Activated gamma-delta T cell treated with Interleukin-2 at 50 U/mL for 16 hours (primary cell): ENCODE measurements around the gene ESR2.
"Not testable (repeated sequence)": the region's sequence is repeated elsewhere in the genome, so short reads cannot be mapped to it uniquely, and the experiment has no call there.

Source experiments
- DNase-seq: peaks from one replicate; pipeline ENCODE4 v3.0.0-alpha.2; 2020

The ESR2 gene

GRCh38 chr14:64293976-64294671 lies at the start of gene ESR2:
Gene ESR2 (minus strand): TSS chr14:64294371. CDS start chr14:64282985, 11,386 bp downstream.
- peak; percentile 8 for DNase-seq

- DNase-seq = no peak
Observed at GRCh38 chr14:64340560-64341196, 46.5 kb upstream of the ESR2 start.

- peak; percentile 83 for DNase-seq
Observed at GRCh38 chr14:64338616-64339316, 44.6 kb upstream of the ESR2 start.

- no peak for DNase-seq
Observed at GRCh38 chr14:64337888-64338615, 43.9 kb upstream of the ESR2 start.

DNA sequence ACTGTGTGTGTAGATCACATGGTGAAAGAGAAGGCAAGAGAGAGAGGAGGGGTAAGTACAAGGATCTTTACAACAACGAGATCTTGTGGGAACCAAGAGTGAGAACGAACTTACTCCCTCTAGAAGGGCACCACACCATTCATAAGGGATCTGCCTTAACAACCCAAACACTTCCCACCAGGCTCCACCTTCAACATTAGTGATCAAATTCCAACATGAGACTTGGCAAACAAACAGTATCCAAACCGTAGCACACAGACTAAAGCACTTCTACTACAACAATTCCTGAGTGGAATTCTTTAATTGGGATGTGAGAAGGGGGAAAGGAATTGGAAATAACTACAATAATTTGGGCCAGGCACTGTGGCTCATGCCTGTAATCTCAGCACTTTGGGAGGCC lies 35.0 kb upstream of the ESR2 start:
- DNase-seq = no peak

- no peak for DNase-seq
Observed at GRCh38 chr14:64326502-64326901, 32.3 kb upstream of the ESR2 start.

- no peak for DNase-seq
Observed at GRCh38 chr14:64324895-64325294, 30.7 kb upstream of the ESR2 start.

DNA sequence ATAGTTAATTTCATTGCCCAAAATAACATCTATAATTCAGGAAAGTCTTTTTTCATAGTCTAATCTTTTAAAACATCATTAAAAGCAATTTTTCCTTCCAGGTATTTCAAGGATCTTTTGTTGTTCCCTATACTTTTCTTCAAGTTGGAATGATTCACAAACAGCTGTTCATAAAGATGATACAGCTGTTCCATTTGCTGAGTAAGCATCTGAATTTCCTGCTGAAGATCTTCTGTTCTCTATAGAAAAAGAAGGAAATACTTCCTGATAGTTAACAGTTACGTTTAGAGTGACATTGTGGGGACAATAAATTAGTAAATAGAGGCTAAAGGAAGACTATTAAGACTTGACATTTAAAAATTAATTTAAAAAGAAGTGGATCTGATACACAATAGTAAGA lies 30.3 kb upstream of the ESR2 start:
- DNase-seq = no peak

- DNase-seq = not testable (repeated sequence)
Observed at GRCh38 chr14:64320362-64320761, 26.2 kb upstream of the ESR2 start.

DNA sequence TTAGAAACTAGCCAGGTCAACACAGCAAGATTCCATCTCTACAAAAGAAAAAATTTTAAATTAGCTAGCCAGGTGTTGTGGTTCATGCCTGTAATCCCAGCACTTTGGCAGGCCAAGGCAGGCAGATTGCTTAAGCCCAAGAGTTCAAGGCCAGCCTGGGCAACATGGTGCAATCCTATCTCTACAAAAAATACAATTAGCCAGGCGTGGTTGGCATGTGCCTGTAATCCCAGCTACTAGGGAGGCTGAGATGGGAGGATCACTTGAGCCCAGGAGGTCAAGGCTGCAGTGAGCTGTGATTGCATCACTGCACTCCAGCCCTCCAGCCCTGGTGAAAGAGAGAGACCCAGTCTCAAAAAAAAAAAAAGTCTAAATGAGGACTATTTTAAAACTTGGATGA lies 24.5 kb upstream of the ESR2 start:
- not testable (repeated sequence) for DNase-seq

GRCh38 chr14:64303471-64303917 lies 9.3 kb upstream of the ESR2 start:
- no peak for DNase-seq

DNA sequence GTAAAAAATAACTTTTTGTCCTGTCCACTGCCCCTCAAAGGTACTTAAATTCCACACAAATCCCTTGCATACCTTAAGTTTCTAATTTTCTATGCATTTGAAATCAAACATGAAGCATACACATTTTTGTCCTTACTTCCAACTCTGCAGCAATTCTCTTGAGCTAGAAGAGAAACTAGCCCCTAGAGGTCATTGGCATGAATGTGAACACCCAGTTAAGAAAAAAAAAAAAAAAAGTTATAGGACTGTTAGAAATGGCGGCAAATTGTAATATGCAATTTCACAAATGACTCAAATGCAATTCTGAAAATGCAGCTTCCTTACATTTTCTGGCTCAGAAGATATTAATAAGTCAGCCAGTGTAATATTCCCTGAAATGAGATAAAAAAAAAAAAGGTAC lies 4.6 kb upstream of the ESR2 start:
- DNase-seq = no peak

GRCh38 chr14:64296561-64296960 lies 2.4 kb upstream of the ESR2 start:
- DNase-seq = no peak

DNA sequence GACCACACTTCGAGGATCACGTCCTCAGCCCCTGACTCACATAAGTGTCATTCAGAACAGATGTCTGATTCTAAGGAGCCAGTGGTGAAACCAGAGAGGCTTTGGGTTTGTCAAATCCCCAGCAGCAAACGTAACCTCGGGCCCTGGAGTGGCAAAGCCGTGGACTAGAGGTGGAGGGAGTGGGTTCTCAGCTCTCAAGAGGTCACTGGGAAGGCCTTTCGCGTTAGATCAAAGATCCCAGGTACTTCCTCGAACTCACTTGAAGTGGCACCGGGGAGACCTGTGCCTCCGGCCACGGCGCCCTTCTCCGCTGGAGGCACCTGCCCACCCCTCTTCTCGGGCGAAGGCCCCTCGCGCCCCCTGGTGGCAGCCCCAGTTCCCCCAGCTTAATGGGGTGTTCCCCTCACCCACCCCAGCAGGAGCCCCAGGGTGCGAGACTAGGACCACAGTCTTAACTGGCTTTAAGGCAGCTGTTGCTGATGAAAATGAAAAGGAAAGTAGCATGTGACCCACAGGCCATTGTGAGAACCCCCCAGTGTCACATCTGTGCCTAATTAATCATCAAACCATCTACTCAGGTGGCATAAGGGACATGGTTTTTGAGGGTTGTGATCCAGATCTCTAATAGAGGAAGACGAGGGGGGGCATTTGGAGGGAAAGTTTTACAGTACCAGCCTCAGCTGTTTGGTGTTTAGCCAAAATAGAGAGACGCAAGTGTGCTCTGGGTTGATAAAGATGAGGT lies 672 bp upstream of the ESR2 start:
- DNase-seq = peak; percentile 79

DNA sequence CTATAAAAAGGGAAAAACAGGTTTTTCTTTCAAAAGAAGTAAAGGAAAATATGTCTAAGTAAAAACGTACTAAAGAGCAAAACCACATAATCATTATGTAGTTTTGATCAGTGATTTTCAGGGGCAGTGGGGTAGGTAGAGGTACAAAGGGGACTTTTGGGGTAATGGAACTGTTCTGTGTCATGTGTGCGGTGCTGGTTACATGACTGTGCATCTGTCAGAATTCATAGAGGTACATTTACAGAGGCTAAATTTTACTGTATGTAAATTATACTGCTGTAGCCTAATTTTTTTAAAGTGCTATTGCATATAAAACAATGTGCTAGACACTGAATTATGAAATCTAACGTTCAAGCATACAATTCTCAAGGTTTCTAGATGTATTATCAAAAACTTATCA lies 2.0 kb downstream of the ESR2 start:
- DNase-seq = no peak

DNA sequence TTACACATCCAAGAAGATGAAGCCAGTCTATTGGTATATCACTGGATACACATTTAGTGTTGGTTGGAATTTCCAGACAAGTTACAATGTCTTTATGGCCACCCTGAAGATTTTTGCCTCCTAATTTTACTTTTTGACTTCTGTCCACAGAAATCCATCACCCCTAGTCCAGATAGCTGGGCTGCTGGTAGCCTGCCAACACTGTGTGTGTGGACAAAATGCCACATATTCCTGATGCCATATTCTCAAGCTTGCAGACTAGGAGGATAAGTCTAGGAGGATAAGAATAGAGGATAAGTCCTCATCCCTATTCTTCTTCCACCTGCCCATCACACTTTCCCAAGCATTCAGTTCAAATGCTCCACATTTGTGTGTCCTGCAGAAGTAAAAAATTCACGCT lies 4.6 kb downstream of the ESR2 start:
- DNase-seq = no peak

DNA sequence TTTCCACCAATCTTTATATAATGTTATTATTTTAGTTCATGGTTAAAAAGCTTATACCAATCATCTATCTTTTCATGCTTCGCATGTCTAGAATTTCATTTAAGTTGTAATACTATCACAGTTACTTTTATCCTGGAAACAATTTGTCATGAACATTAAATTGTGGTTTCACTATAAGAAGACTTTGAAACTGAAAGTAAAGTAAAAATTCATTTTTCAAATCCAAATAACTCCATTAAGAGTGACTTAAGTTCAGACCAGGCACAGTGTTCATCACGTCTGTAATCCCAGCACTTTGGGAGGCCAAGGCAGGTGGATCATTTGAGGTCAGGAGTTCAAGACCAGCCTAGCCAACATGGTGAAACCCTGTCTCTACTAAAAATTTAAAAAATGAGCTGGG lies 12.4 kb downstream of the ESR2 start:
- DNase-seq = no peak

DNA sequence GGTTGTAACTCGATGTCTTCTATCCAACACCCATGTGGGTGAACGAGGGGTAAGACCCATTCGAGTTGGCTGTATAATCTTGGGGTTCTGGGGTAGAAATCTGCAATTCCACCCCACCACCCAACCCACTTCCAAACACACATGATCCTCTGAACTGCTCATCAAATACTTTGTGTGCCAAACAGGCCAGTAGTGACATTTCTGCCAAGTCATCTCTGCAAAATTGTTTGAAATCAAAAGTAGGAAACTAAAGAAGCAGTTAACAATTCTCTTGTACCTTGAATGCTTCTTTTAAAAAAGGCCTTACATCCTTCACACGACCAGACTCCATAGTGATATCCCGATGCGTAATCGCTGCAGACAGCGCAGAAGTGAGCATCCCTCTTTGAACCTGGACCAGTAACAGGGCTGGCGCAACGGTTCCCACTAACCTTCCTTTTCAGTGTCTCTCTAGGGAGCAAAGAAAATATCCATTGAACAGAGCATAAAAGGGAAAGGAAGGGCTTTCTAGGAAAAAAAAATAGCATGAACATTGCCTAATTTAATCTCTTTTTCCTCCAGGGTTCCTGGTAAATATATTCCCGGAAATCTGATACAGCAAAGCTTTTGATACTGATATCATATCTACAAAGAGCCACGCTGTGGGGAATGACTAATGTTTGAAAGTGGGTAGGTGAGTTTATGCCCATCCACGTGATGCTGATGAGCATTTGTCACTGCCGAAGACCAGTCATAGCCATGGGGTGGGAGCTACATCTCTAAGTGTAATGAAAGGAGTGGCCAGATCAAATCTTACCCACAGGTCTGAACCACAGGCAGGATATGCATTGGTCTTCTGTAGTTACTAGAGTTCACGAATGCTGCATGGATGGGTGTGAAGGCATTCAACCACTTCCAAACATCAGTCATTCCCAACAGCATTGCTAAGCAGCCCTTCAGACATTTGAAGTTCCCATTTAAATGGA lies 14.2 kb downstream of the ESR2 start:
- DNase-seq = no peak

DNA sequence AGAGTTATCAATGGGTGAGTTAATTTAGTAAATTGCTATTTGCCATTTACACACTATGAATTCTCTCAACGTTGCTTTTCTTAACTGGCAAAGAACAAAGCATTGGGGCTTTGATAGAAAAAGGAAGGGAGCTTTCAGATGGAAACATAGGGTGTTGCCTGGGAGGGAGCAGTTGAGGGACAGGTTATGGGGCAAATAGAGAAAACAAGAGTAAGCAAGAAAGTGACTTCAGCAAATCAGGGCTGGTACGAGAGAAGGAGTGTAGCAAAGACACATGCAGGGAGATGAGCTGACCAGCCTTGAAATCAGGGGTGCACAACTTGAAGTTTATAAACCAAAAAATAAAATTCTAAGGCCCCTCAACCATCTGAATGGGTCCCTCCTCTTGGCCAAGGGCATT lies 15.7 kb downstream of the ESR2 start:
- DNase-seq = no peak

DNA sequence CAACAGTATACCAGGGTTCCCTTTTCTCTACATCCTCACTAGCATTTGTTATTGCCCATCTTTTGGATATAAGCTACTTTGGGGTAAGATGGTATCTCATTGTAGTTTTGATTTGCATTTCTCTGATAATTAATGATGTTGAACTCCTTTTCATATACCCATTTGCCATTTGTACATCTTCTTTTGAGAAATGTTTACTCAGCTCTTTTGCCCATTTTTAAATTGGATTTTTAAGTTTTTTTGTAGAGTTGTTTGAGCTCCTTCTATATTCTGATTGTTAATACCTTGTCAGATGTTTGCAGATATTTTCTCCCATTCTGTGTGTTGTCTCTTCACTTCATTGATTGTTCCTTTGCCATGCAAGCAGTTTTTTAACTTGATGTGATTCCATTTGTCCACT lies 22.2 kb downstream of the ESR2 start:
- DNase-seq = no peak

DNA sequence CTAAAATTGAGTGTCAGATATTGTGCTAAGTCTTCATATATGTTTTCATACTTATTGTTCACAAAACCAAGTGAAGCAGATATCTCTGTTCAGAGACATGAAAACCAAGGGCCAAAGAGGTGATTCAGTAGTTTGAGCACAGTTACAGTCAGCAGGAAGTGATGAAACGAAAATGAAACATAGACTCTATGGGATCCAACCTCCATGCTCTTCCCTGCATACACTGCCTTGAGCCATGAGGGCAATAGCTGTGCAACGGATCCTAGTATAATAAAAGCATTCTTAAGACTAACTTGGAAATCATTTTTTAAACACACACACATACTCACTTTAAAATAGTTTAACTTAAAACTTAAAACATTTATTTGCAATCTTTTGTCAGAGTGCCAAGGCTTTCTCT lies 27.9 kb downstream of the ESR2 start:
- DNase-seq = no peak

DNA sequence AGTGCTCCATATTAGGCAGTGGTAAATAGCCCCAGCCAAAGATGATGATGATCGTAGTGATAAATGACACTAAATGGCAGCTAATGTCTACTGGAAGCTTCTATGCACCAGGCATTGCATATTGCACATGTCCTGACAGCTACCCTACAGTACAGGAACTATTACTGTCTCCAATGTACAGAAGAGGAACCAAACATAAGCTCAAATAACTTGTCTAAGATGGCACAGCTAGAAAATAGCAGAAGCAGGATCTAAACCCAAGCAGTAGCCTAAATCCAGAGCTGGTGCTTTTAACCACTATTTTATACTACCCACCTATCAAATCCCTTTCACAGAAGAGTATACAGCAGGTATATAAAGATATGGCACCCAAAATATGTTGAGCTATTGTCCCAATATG lies 28.9 kb downstream of the ESR2 start:
- DNase-seq = no peak
